Body of pancreas (tissue), 4 donors: ENCODE results near the gene ERICH2. TPM values are rescaled to one million over a fixed set of nuclear protein-coding genes. Genes with fewer than 3 reads are reported as not detected.

ENCODE experiments used
- ATAC-seq: fragments of 150-250 bp; one replicate; pipeline ENCODE4 v1.9.1; 2016
- DNase-seq, 4 donors: peaks; one replicate each; pipeline ENCODE4 v3.0.0-alpha.2; 2019
- H3K27ac ChIP-seq, 4 donors: fragments of 200-600 bp; sonication (generic); 1 replicate in 3 of 4; 2 replicates in 1 of 4; pipeline versions ENCODE4 v1.5.1 to v1.6.1; 2016 to 2019; ENCODE audit warnings: mild to moderate bottlenecking in 1 of 4, mixed read lengths in 1 of 4, moderate library complexity in 1 of 4
- H3K27me3 ChIP-seq, 2 donors: fragments of 200-600 bp; sonication (generic); one replicate each; pipeline ENCODE4 v1.6.0; 2016; ENCODE audit warnings: mild to moderate bottlenecking in 1 of 2
- H3K36me3 ChIP-seq, 2 donors: fragments of 200-600 bp; sonication (generic); replicated peaks in 1 of 2; 2 replicates each; pipeline ENCODE4 v1.5.1; 2016; ENCODE audit warnings: low read depth in 2 of 2; ENCODE audit not compliant: insufficient read depth in 1 of 2
- H3K4me1 ChIP-seq: fragments of 200-600 bp; sonication (generic); one replicate; pipeline ENCODE4 v1.6.0; 2016
- H3K4me3 ChIP-seq, 2 donors: fragments of 200-600 bp; sonication (generic); 1 replicate in 1 of 2; 2 replicates in 1 of 2; pipeline ENCODE4 v1.5.1; 2016 to 2019
- H3K9me3 ChIP-seq, 3 donors: fragments of 200-600 bp; sonication (generic); 1 replicate in 2 of 3; 2 replicates in 1 of 3; pipeline ENCODE4 v1.5.1; 2016
- POLR2A ChIP-seq, 3 donors: fragments of 450-650 bp; IDR thresholded peaks; one replicate each; pipeline ENCODE4 v1.6.1; 2016; ENCODE audit warnings: antibody characterized with exemption in 3 of 3, mild to moderate bottlenecking in 2 of 3
- WGBS, 2 donors: methylation state at CpG; one replicate each; pipeline ENCODE4 v1.1.5; 2017; 5-methylcytosine and 5-hydroxymethylcytosine counted together
- intact Hi-C: fragments of 100-400 bp; cut with DNase I; formaldehyde crosslinking; loops from one replicate; pipeline ENCODE4 v1.15.1; 2023
- small RNA-seq: library from RNA; depleted of rRNA; stranded (forward); fragments of <200 nt; gene quantifications from one replicate; pipeline ENCODE3, GENCODE V24; 2016
- total RNA-seq, 2 donors: library from RNA; depleted of rRNA; stranded (reverse); fragments of >200 nt; gene quantifications; one replicate each; pipeline ENCODE4 v1.1.0, GENCODE V29; 2016
- TF ChIP-seq, protein P1 (sequence below), 7 experiments: fragments of 450-650 bp in 4 of 7; fragments of 200-600 bp in 3 of 7; sonication (generic) in 3 of 7; IDR thresholded peaks; one replicate each; pipeline ENCODE4 v1.5.1; 2016 to 2019; ENCODE audit warnings: antibody characterized with exemption in 7 of 7

Gene ERICH2
- total RNA-seq, 2 donors from 2014 or later: not detected

DNA sequence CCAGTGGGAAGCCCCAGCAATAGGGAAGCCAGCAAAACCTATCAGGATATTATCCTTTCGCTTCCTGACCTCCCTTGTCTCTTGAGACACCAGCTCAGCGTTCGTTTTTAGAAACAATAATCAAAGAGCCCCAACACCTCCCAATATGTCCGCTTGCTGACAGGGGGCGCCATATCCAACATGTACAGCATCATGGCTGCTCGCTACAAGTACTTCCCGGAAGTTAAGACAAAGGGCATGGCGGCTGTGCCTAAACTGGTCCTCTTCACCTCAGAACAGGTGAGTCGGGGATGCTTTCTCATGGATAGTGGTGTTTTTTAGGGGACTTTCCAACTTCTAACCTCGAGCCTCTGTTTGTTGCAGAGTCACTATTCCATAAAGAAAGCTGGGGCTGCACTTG is 75.2 kb downstream of the ERICH2 start:
- no peak for TF ChIP-seq POLR2A (IDR thresholded peaks at IDR 0.05)
- TF ChIP-seq, protein P1, sequence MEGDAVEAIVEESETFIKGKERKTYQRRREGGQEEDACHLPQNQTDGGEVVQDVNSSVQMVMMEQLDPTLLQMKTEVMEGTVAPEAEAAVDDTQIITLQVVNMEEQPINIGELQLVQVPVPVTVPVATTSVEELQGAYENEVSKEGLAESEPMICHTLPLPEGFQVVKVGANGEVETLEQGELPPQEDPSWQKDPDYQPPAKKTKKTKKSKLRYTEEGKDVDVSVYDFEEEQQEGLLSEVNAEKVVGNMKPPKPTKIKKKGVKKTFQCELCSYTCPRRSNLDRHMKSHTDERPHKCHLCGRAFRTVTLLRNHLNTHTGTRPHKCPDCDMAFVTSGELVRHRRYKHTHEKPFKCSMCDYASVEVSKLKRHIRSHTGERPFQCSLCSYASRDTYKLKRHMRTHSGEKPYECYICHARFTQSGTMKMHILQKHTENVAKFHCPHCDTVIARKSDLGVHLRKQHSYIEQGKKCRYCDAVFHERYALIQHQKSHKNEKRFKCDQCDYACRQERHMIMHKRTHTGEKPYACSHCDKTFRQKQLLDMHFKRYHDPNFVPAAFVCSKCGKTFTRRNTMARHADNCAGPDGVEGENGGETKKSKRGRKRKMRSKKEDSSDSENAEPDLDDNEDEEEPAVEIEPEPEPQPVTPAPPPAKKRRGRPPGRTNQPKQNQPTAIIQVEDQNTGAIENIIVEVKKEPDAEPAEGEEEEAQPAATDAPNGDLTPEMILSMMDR (IDR thresholded peaks at IDR 0.05): no peak
- no peak for DNase-seq
- no peak for ATAC-seq
- intact Hi-C loops: no loop called here
- H3K4me1 ChIP-seq: no peaks in the 10 kb centered on the region
- H3K27me3 ChIP-seq: no peaks in the 10 kb centered on the region
- WGBS, 2 donors: 71 to 81% methylated on average over 10 of the region's 10 CpGs
- H3K27ac ChIP-seq: no peak overlapping the region
- H3K4me3 ChIP-seq: no peak overlapping the region
- no peaks in the 10 kb centered on the region for H3K36me3 ChIP-seq
- H3K9me3 ChIP-seq: no peaks in the 10 kb centered on the region

DNA sequence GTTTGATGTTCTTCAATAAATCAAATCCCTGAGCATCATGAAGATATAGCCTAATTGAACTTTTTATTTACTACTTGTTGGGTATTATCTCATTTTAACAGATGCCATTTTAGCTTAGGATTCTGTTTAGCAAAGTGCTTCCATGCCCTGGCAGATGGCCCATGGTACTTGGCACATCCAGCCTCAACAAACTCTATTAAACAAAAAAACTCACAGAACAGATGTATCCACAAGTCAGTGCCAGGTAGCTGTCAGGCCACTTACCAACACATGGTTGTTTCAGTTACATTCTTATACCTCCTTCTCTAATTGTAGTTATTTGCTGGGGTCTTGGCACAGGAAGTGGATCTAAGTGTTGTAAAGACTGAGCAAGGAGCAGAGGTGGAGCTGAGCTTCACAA is 76.1 kb downstream of the ERICH2 start:
- peak in 1 of 4 donors; percentile 19 for DNase-seq
- Histone ChIP-seq H3K27ac (no peak overlapping the region), H3K4me1 (no peaks in the 10 kb centered on the region), H3K4me3 (no peak overlapping the region), H3K36me3 (no peaks in the 10 kb centered on the region), H3K27me3 (no peaks in the 10 kb centered on the region), H3K9me3 (no peaks in the 10 kb centered on the region)
- intact Hi-C loops: no loop called here
- no peak for ATAC-seq
- no peak for TF ChIP-seq POLR2A (IDR thresholded peaks at IDR 0.05)
- TF ChIP-seq, protein P1 (IDR thresholded peaks at IDR 0.05): no peak

DNA sequence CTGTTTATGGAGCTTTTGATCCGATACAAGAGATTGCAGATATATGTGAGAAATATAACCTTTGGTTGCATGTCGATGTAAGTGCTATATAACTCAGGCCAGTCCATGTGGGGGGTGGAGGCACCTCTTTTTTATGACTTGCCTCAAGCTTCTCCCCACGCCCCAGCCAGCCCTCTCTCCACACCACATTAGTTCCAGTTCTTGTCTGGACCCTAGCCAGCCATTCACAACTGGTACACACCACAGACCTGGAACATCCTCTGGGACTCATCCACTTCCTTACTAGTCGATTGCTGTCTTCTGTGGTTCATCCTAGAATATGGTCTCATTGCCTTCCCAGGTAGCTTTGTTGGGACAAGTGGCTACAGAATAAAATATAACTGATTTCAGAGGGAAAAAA is 77.5 kb downstream of the ERICH2 start:
- intact Hi-C loops: no loop called here
- TF ChIP-seq POLR2A (IDR thresholded peaks at IDR 0.05): no peak
- TF ChIP-seq, protein P1 (IDR thresholded peaks at IDR 0.05): no peak
- Histone ChIP-seq H3K4me3 (no peak overlapping the region), H3K36me3 (no peaks in the 10 kb centered on the region), H3K9me3 (no peaks in the 10 kb centered on the region), H3K27me3 (no peaks in the 10 kb centered on the region), H3K4me1 (no peaks in the 10 kb centered on the region), H3K27ac (no peak overlapping the region)
- WGBS, 2 donors: 80 to 82% methylated on average over 4 of the region's 4 CpGs
- DNase-seq (no peak), ATAC-seq (no peak)

Small RNAs within 50 kb of the gene (small RNA-seq; reads per million reads assigned to genes)
- not detected for gene RF00019

Other genes with a start within 250 kb of the ERICH2 start
- gene SP5, start 55.0 kb upstream of the ERICH2 start, total RNA-seq: under 1 TPM in 1 of 2 donors, not detected in 1; 0.78 TPM
- gene GAD1, start 46.5 kb downstream of the ERICH2 start, total RNA-seq: not detected
- gene GORASP2, start 158.9 kb downstream of the ERICH2 start, total RNA-seq: 10 to 100 TPM; 44.4 to 65.6 TPM